ENCODE results near the gene LIPM. TPM values are rescaled to one million over a fixed set of nuclear protein-coding genes. Genes with fewer than 3 reads are reported as not detected.
"Not testable (repeated sequence)": the region's sequence is repeated elsewhere in the genome, so short reads cannot be mapped to it uniquely, and the experiment has no call there.

Gene LIPM
- total and polyA plus RNA-seq, 8 donors: not detected

- 54 to 71% methylated on average over 2 of the region's 2 CpGs for WGBS, 2 donors
- H3K27me3 ChIP-seq: no peaks in the 10 kb centered on the region
- intact Hi-C loops (cut with DNase I): loop anchor here in 2 of 3 donors (5.0 to 10.0 kb wide), 2 partner anchors 99 to 101 kb away; no protein-coding TSS in a partner anchor
- ATAC-seq (peak in 1 of 4 donors; percentile 24), FAIRE-seq (no peak), DNase-seq (no peak)
- no peaks in the 10 kb centered on the region for H3K9me3 ChIP-seq
- peaks cover 0 to 8% (median 0%) of the 10 kb centered on the region in 3 donors for H3K4me1 ChIP-seq
- H3K36me3 ChIP-seq: no peaks in the 10 kb centered on the region
- TF ChIP-seq CTCF (IDR thresholded peaks at IDR 0.05): no peak
- H3K4me3 ChIP-seq: no peak overlapping the region
- no peak overlapping the region for H3K27ac ChIP-seq
These were observed 31.2 kb downstream of the LIPM start for GRCh38 chr10:88833723-88834122.

GRCh38 chr10:88835096-88835909, 32.8 kb downstream of the LIPM start:
- peak; percentile 69 to 78 (median 72) for TF ChIP-seq CTCF (IDR thresholded peaks at IDR 0.05)
- WGBS, 2 donors: 13 to 16% methylated on average over 10 of the region's 10 CpGs
- Histone ChIP-seq H3K27me3 (no peaks in the 10 kb centered on the region), H3K27ac (no peak overlapping the region), H3K36me3 (no peaks in the 10 kb centered on the region), H3K4me1 (peaks cover under 1 to 18% (median 6%) of the 10 kb centered on the region in 3 donors), H3K4me3 (no peak overlapping the region), H3K9me3 (no peaks in the 10 kb centered on the region)
- DNase-seq: peak; percentile 74 to 88 (median 82)
- intact Hi-C loops (cut with DNase I): loop anchor here in 1 of 3 donors (10.0 kb wide), 1 partner anchor 99 kb away; no protein-coding TSS in a partner anchor
- FAIRE-seq: peak; percentile 96
- ATAC-seq: peak; percentile 87 to 96 (median 94)

GRCh38 chr10:88835910-88836221, 33.3 kb downstream of the LIPM start:
- Histone ChIP-seq H3K9me3 (no peaks in the 10 kb centered on the region), H3K27ac (no peak overlapping the region), H3K27me3 (no peaks in the 10 kb centered on the region), H3K4me1 (peaks cover 7 to 24% (median 9%) of the 10 kb centered on the region in 3 donors), H3K36me3 (no peaks in the 10 kb centered on the region), H3K4me3 (no peak overlapping the region)
- DNase-seq (no peak), ATAC-seq (peak in 1 of 4 donors; percentile 4), FAIRE-seq (no peak)
- no peak for TF ChIP-seq CTCF (IDR thresholded peaks at IDR 0.05)
- 9 to 11% methylated on average over 2 of the region's 2 CpGs for WGBS, 2 donors
- intact Hi-C loops (cut with DNase I): loop anchor here in 1 of 3 donors (10.0 kb wide), 1 partner anchor 99 kb away; no protein-coding TSS in a partner anchor

- H3K9me3 ChIP-seq, H3K27me3 ChIP-seq, ATAC-seq, FAIRE-seq, H3K36me3 ChIP-seq, H3K27ac ChIP-seq, DNase-seq, H3K4me3 ChIP-seq: not testable (repeated sequence)
- intact Hi-C loops (cut with DNase I): loop anchor here in 1 of 3 donors (10.0 kb wide), 1 partner anchor 97 kb away; no protein-coding TSS in a partner anchor
- peaks cover 7 to 30% (median 13%) of the 10 kb centered on the region in 3 donors for H3K4me1 ChIP-seq
These were observed 35.1 kb downstream of the LIPM start for GRCh38 chr10:88837632-88838031.

GRCh38 chr10:88838766-88839350, 36.3 kb downstream of the LIPM start:
- ATAC-seq (no peak), FAIRE-seq (no peak), DNase-seq (no peak)
- intact Hi-C loops (cut with DNase I): loop anchor here in 1 of 3 donors (10.0 kb wide), 1 partner anchor 96 kb away; no protein-coding TSS in a partner anchor
- 92 to 94% methylated on average over 5 of the region's 5 CpGs for WGBS, 2 donors
- no peak for TF ChIP-seq CTCF (IDR thresholded peaks at IDR 0.05)
- no peaks in the 10 kb centered on the region for H3K27me3 ChIP-seq
- H3K27ac ChIP-seq: no peak overlapping the region
- H3K36me3 ChIP-seq: no peaks in the 10 kb centered on the region
- H3K9me3 ChIP-seq: no peaks in the 10 kb centered on the region
- H3K4me3 ChIP-seq: no peak overlapping the region
- H3K4me1 ChIP-seq: peaks cover 7 to 30% (median 13%) of the 10 kb centered on the region in 3 donors

All from pancreas (tissue), 10 donors.